K562 (cell line): ENCODE results near the gene NCDN. TPM values are rescaled to one million over a fixed set of nuclear protein-coding genes. Genes with fewer than 3 reads are reported as not detected.

Experiments
- ATAC-seq: fragments of 200-7000 bp; cut with Tn5 transposase; 3 replicates; pipeline ENCODE4 v1.9.1; 2020; ENCODE audit warnings: moderate library complexity
- BruUV-seq: library from RNA; stranded (reverse); fragments of 400-500 nt; replicated peaks from 2 replicates; lab custom pipeline; 2021; lab: Mats Ljungman, UMichigan
- CTCF ChIA-PET: fragments of 300-600 bp; formaldehyde crosslinking; extraction: SDS; loops from one replicate; lab custom pipeline; 2021; ENCODE audit warnings: low intra/inter-chr PET ratio; lab: Yijun Ruan, JAX
- POLR2A ChIA-PET: fragments of 300-600, 350-650 bp; sonication (Branson Sonifier 250); formaldehyde crosslinking; extraction: SDS; loops from one replicate; lab custom pipeline; 2021; ENCODE audit warnings: antibody characterized with exemption, inconsistent platforms; lab: Yijun Ruan, JAX
- DNase-seq, 4 experiments: peaks; one replicate each; pipeline versions ENCODE4 v3.0.0 to v3.0.0-alpha.2; 2011 to 2018; ENCODE audit warnings: low spot score in 3 of 4, mixed read lengths in 3 of 4; ENCODE audit errors: extremely low read depth in 1 of 4
- FAIRE-seq: peaks from 2 replicates; lab custom pipeline; 2011; peaks lifted over from hg19 to GRCh38; lab: Jason Lieb, UNC
- H2AFZ ChIP-seq: 2 replicates; pipeline ENCODE4 v1.6.0; 2011; ENCODE audit warnings: low read depth, low read length, control low read depth, inconsistent platforms
- H3K27ac ChIP-seq: fragments of 200-600 bp; 3 replicates; pipeline ENCODE4 v1.8.0; 2011; ENCODE audit warnings: low read depth, mild to moderate bottlenecking, control low read depth, inconsistent platforms, low read length, moderate library complexity, mixed read lengths; ENCODE audit errors: extremely low read depth
- H3K27me3 ChIP-seq, 2 experiments: fragments of 300-600 bp in 1 of 2; 2 replicates in 1 of 2; 3 replicates in 1 of 2; pipeline versions ENCODE4 v1.6.0 to v1.8.0; 2011; ENCODE audit warnings: inconsistent platforms in 2 of 2, low read length in 2 of 2, mild to moderate bottlenecking in 1 of 2, mixed read lengths in 1 of 2, moderate library complexity in 1 of 2; ENCODE audit not compliant: control insufficient read depth in 2 of 2, insufficient read depth in 2 of 2
- H3K36me3 ChIP-seq: fragments of 300-600 bp; 3 replicates; pipeline ENCODE4 v1.8.0; 2011; ENCODE audit warnings: mild to moderate bottlenecking, low read length, inconsistent platforms; ENCODE audit not compliant: control insufficient read depth, insufficient read depth
- H3K4me1 ChIP-seq, 2 experiments: fragments of 200-600 bp in 1 of 2; replicated peaks in 1 of 2; 2 replicates in 1 of 2; 3 replicates in 1 of 2; pipeline versions ENCODE4 v1.5.1 to v1.8.0; 2011; ENCODE audit warnings: inconsistent platforms in 2 of 2, low read length in 2 of 2, mild to moderate bottlenecking in 1 of 2, mixed read lengths in 1 of 2, moderate library complexity in 1 of 2; ENCODE audit not compliant: control insufficient read depth in 2 of 2, insufficient read depth in 2 of 2
- H3K4me2 ChIP-seq: 2 replicates; pipeline ENCODE4 v1.6.1; 2011; ENCODE audit warnings: low read length, control low read depth, inconsistent platforms, mixed read lengths; ENCODE audit not compliant: insufficient read depth
- H3K4me3 ChIP-seq: fragments of 200-600 bp; sonication (generic), shearing (Covaris generic); 2 replicates; pipeline ENCODE4 v1.5.1; 2016; ENCODE audit warnings: control low read depth, inconsistent platforms
- H3K79me2 ChIP-seq: fragments of 200-600 bp; 3 replicates; pipeline ENCODE4 v1.8.0; 2011; ENCODE audit warnings: low read length, inconsistent platforms; ENCODE audit not compliant: control insufficient read depth, insufficient read depth
- H3K9ac ChIP-seq, 2 experiments: 2 replicates each; pipeline versions ENCODE4 v1.6.0 to v1.6.1; 2011; ENCODE audit warnings: low read depth in 2 of 2, low read length in 2 of 2, control low read depth in 1 of 2, inconsistent platforms in 1 of 2, mild to moderate bottlenecking in 1 of 2, mixed read lengths in 1 of 2; ENCODE audit not compliant: insufficient read depth in 1 of 2
- H3K9me1 ChIP-seq: one replicate; pipeline ENCODE4 v1.6.0; 2011; ENCODE audit warnings: inconsistent platforms, mild to moderate bottlenecking, low read length, moderate library complexity; ENCODE audit not compliant: control insufficient read depth, insufficient read depth
- H3K9me3 ChIP-seq: replicated peaks from 2 replicates; pipeline ENCODE4 v1.5.1; 2011; ENCODE audit warnings: low read depth, low read length, inconsistent platforms; ENCODE audit not compliant: control insufficient read depth, insufficient read depth
- H4K20me1 ChIP-seq: replicated peaks from 2 replicates; pipeline ENCODE4 v1.6.1; 2011; ENCODE audit warnings: low read length, inconsistent platforms, mixed read lengths; ENCODE audit not compliant: control insufficient read depth, insufficient read depth
- CTBP1 ChIP-seq: fragments of 450-650 bp; IDR thresholded peaks from 2 replicates; pipeline ENCODE4 v1.6.1; 2016; ENCODE audit warnings: borderline replicate concordance
- ESRRB ChIP-seq: fragments of 250-450 bp; sonication (Bioruptor Pico); IDR thresholded peaks from 2 replicates; pipeline ENCODE4 v1.5.0; 2020; ENCODE audit warnings: mild to moderate bottlenecking, moderate library complexity, borderline replicate concordance
- HNRNPH1 ChIP-seq: fragments of 200-400 bp; formaldehyde crosslinking; optimal IDR thresholded peaks from 2 replicates; pipeline ENCODE3; 2017; ENCODE audit warnings: low read depth, mild to moderate bottlenecking, low read length, moderate library complexity
- L3MBTL2 ChIP-seq: fragments of 450-650 bp; IDR thresholded peaks from 2 replicates; pipeline ENCODE4 v1.6.1; 2016; ENCODE audit warnings: mild to moderate bottlenecking, moderate library complexity
- POLR2H ChIP-seq: IDR thresholded peaks from 2 replicates; pipeline ENCODE4 v1.6.1; 2016; ENCODE audit warnings: missing genetic modification characterization, low read depth, mild to moderate bottlenecking, control low read depth, missing compliant biosample characterization, moderate library complexity
- RNF2 ChIP-seq: sonication (generic); IDR thresholded peaks from 2 replicates; pipeline ENCODE4 v1.6.1; 2016
- SMAD3 ChIP-seq: fragments of 450-650 bp; formaldehyde crosslinking; conservative IDR thresholded peaks from 2 replicates; pipeline ENCODE4 v1.4.0; 2020; ENCODE audit warnings: mild to moderate bottlenecking
- TCF7L2 ChIP-seq: fragments of 150-350 bp; IDR thresholded peaks from 2 replicates; pipeline ENCODE4 v1.6.1; 2016; ENCODE audit warnings: low read depth, mild to moderate bottlenecking, low read length, moderate library complexity
- THRAP3 ChIP-seq: fragments of 450-650 bp; IDR thresholded peaks from 2 replicates; pipeline ENCODE4 v1.6.1; 2016; ENCODE audit warnings: mild to moderate bottlenecking, inconsistent platforms, borderline replicate concordance
- U2AF1 ChIP-seq: fragments of 200-400 bp; formaldehyde crosslinking; optimal IDR thresholded peaks from 2 replicates; pipeline ENCODE3; 2017; ENCODE audit warnings: mild to moderate bottlenecking, low read depth, low read length, moderate library complexity
- ZNF12 ChIP-seq: sonication (generic); formaldehyde crosslinking; IDR thresholded peaks from 2 replicates; pipeline ENCODE4 v1.4.0; 2020; ENCODE audit warnings: mild to moderate bottlenecking, missing genetic modification reagents
- ZNF695 ChIP-seq: fragments of 450-650 bp; formaldehyde crosslinking; IDR thresholded peaks from 2 replicates; pipeline ENCODE4 v1.4.0; 2020; ENCODE audit warnings: mild to moderate bottlenecking, moderate library complexity
- WGBS: fragments of 100-300 bp; shearing (Covaris generic); methylation state at CpG from one replicate; pipeline ENCODE4 v1.1.6; 2016; ENCODE audit warnings: low coverage, mixed read lengths; ENCODE audit not compliant: insufficient coverage; ENCODE audit errors: missing lambda C conversion rate; 5-methylcytosine and 5-hydroxymethylcytosine counted together
- in situ Hi-C: fragments of 300-500 bp; cut with MboI; formaldehyde crosslinking; loops from 4 replicates; pipeline ENCODE4 v1.15.0; 2018; ENCODE audit warnings: inconsistent platforms, mixed read lengths
- intact Hi-C: fragments of 100-400 bp; cut with micrococcal nuclease; formaldehyde crosslinking; loops from 2 replicates; pipeline ENCODE4 v1.14.2; 2022
- polyA plus RNA-seq, 8 experiments: library from polyadenylated mRNA; depleted of rRNA in 4 of 8; stranded (reverse) in 5 of 8; unstranded in 3 of 8; fragments of >200 nt; fragmentation: Nextera tagmentation in 2 of 8; fragmentation: Illumina TruSeq in 1 of 8; extraction: Ambion mirVana in 2 of 8; extraction: Trizol in 1 of 8; gene quantifications; 2 replicates each; pipeline versions ENCODE4 v1.2.1 to v1.2.3, GENCODE V29; 2011 to 2014; ENCODE audit warnings: inconsistent platforms in 1 of 8, missing spikeins in 1 of 8
- total RNA-seq, 7 experiments: library from RNA; depleted of rRNA in 6 of 7; stranded (reverse); fragments of >200 nt in 6 of 7; fragmentation: Illumina TruSeq in 2 of 7; extraction: Trizol in 2 of 7; gene quantifications; 2 replicates each; pipeline versions ENCODE4 v1.2.1 to v1.2.3, GENCODE V29; 2011 to 2021; ENCODE audit warnings: low replicate concordance in 1 of 7
- TF ChIP-seq, protein P1 (sequence below): fragments of 250-450 bp; sonication (Bioruptor Pico); IDR thresholded peaks from 2 replicates; pipeline ENCODE4 v1.5.0; 2020; ENCODE audit warnings: mild to moderate bottlenecking, borderline replicate concordance
- TF ChIP-seq, protein P2 (sequence below), 2 experiments: fragments of 450-650 bp; IDR thresholded peaks; 2 replicates each; pipeline ENCODE4 v1.6.1; 2018; ENCODE audit warnings: mild to moderate bottlenecking in 2 of 2, low read depth in 1 of 2; ENCODE audit not compliant: partially characterized antibody in 2 of 2

The NCDN gene
- total and polyA plus RNA-seq, 9 of the 15 experiments (the other 6 are each of a cell fraction or from before 2014, with no cell fraction given) = 1.9 to 35.1 (median 10.7) TPM

DNA sequence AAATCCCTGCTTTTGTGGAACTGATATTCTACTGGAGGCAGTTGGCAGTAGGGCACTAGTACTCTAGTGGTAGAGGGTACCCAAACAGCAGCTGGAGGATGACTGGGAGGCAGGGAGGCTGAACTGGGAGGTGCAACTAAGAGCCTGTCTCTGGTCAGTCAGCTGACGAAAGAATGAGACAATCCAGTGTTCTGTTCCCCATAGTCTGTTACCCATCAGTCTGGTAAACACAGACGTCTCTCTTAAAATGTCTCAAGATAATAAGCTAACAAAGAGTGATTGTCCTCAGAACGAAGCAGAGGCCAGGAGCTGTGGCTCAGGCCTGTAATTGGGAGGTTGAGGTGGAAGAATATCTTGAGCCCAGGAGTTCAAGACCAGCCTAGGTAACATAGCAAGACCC, 45.9 kb downstream of the NCDN start:
- Histone ChIP-seq H3K4me2 (no peak overlapping the region), H3K27ac (no peak overlapping the region), H2AFZ (no peak overlapping the region), H3K9ac (no peak overlapping the region), H3K4me3 (no peak overlapping the region), H3K4me1 (no peaks in the 10 kb centered on the region), H3K9me3 (no peaks in the 10 kb centered on the region), H3K79me2 (peaks cover 28% of the 10 kb centered on the region), H3K27me3 (no peaks in the 10 kb centered on the region), H3K36me3 (peaks cover 91% of the 10 kb centered on the region), H3K9me1 (no peaks in the 10 kb centered on the region), H4K20me1 (peaks cover 6% of the 10 kb centered on the region; the same call in 1 of the 2 replicates)
- ATAC-seq (no peak), FAIRE-seq (no peak), DNase-seq (no peak)
- no TSS peak for BruUV-seq
- in situ Hi-C loops = no loop called here
- 85% methylated on average over 3 of the region's 3 CpGs for WGBS
- ChIA-PET POLR2A (interaction anchor here (0.6 to 2.5 kb wide), 7 partner anchors 10 to 153 kb away, joined by 3 to 17 read pairs (median 4); no protein-coding TSS in a partner anchor), CTCF (no interaction called here)
- TF ChIP-seq ZNF12 = no peak
- TF ChIP-seq CTBP1 = no peak
- TF ChIP-seq SMAD3 = no peak
- TF ChIP-seq, protein P1, sequence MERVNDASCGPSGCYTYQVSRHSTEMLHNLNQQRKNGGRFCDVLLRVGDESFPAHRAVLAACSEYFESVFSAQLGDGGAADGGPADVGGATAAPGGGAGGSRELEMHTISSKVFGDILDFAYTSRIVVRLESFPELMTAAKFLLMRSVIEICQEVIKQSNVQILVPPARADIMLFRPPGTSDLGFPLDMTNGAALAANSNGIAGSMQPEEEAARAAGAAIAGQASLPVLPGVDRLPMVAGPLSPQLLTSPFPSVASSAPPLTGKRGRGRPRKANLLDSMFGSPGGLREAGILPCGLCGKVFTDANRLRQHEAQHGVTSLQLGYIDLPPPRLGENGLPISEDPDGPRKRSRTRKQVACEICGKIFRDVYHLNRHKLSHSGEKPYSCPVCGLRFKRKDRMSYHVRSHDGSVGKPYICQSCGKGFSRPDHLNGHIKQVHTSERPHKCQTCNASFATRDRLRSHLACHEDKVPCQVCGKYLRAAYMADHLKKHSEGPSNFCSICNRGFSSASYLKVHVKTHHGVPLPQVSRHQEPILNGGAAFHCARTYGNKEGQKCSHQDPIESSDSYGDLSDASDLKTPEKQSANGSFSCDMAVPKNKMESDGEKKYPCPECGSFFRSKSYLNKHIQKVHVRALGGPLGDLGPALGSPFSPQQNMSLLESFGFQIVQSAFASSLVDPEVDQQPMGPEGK (CRISPR knock-in tag) = no peak
- TF ChIP-seq U2AF1 = no peak
- no peak for TF ChIP-seq HNRNPH1
- no peak for TF ChIP-seq TCF7L2
- TF ChIP-seq ZNF695 (CRISPR knock-in tag) = no peak
- TF ChIP-seq ESRRB (CRISPR knock-in tag) = no peak
- TF ChIP-seq L3MBTL2 = no peak
- TF ChIP-seq POLR2H = no peak
- TF ChIP-seq RNF2 = no peak
- TF ChIP-seq, protein P2, sequence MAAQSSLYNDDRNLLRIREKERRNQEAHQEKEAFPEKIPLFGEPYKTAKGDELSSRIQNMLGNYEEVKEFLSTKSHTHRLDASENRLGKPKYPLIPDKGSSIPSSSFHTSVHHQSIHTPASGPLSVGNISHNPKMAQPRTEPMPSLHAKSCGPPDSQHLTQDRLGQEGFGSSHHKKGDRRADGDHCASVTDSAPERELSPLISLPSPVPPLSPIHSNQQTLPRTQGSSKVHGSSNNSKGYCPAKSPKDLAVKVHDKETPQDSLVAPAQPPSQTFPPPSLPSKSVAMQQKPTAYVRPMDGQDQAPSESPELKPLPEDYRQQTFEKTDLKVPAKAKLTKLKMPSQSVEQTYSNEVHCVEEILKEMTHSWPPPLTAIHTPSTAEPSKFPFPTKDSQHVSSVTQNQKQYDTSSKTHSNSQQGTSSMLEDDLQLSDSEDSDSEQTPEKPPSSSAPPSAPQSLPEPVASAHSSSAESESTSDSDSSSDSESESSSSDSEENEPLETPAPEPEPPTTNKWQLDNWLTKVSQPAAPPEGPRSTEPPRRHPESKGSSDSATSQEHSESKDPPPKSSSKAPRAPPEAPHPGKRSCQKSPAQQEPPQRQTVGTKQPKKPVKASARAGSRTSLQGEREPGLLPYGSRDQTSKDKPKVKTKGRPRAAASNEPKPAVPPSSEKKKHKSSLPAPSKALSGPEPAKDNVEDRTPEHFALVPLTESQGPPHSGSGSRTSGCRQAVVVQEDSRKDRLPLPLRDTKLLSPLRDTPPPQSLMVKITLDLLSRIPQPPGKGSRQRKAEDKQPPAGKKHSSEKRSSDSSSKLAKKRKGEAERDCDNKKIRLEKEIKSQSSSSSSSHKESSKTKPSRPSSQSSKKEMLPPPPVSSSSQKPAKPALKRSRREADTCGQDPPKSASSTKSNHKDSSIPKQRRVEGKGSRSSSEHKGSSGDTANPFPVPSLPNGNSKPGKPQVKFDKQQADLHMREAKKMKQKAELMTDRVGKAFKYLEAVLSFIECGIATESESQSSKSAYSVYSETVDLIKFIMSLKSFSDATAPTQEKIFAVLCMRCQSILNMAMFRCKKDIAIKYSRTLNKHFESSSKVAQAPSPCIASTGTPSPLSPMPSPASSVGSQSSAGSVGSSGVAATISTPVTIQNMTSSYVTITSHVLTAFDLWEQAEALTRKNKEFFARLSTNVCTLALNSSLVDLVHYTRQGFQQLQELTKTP (IDR thresholded peaks at IDR 0.05; ENCODE audit: low read depth in 1 of 2, partially characterized antibody in 2 of 2) = no peak
- no peak for TF ChIP-seq THRAP3
- intact Hi-C loops = no loop called here
